IMR-90 (cell line): ENCODE measurements around the gene C1QTNF5. TPM values are rescaled to one million over a fixed set of nuclear protein-coding genes. Genes with fewer than 3 reads are reported as not detected.

Experiments
- ATAC-seq: fragments of 200-7000 bp; cut with Tn5 transposase; 2 replicates; pipeline ENCODE4 v1.9.1; 2020; ENCODE audit warnings: low read depth, mild to moderate bottlenecking, moderate library complexity
- BruUV-seq: library from RNA; stranded (reverse); fragments of 400-500 nt; replicated peaks from 2 replicates; lab custom pipeline; 2021; lab: Mats Ljungman, UMichigan
- CTCF ChIA-PET: fragments of 300-600 bp; formaldehyde crosslinking; extraction: SDS; loops from one replicate; lab custom pipeline; 2021; ENCODE audit warnings: antibody characterized with exemption; lab: Yijun Ruan, JAX
- POLR2A ChIA-PET: fragments of 300-600 bp; sonication (Branson Sonifier 250); formaldehyde crosslinking; loops from one replicate; lab custom pipeline; 2022; ENCODE audit warnings: antibody characterized with exemption; ENCODE audit not compliant: unreplicated experiment; lab: Charles Lee
- DNase-seq: peaks from one replicate; pipeline ENCODE4 v3.0.0; 2013
- H2AFZ ChIP-seq: replicated peaks from 2 replicates; pipeline ENCODE3; 2013; ENCODE audit warnings: low read length, mild to moderate bottlenecking; ENCODE audit not compliant: poor library complexity
- H2AK5ac ChIP-seq: 2 replicates; pipeline ENCODE4 v1.6.1; 2013; ENCODE audit warnings: low read depth, low read length, inconsistent platforms
- H2AK9ac ChIP-seq: replicated peaks from 2 replicates; pipeline ENCODE3; 2013; ENCODE audit warnings: mild to moderate bottlenecking, low read depth, low read length, moderate library complexity; ENCODE audit not compliant: poor library complexity
- H2BK120ac ChIP-seq: 2 replicates; pipeline ENCODE4 v1.6.1; 2013; ENCODE audit warnings: low read depth, low read length, inconsistent platforms
- H2BK15ac ChIP-seq: 3 replicates; pipeline ENCODE4 v1.6.1; 2013; ENCODE audit warnings: low read depth, low read length, inconsistent platforms
- H2BK20ac ChIP-seq: 2 replicates; pipeline ENCODE4 v1.6.1; 2013; ENCODE audit warnings: low read depth, mild to moderate bottlenecking, inconsistent platforms, low read length, moderate library complexity
- H2BK5ac ChIP-seq: 2 replicates; pipeline ENCODE4 v1.6.1; 2013; ENCODE audit warnings: mild to moderate bottlenecking, low read depth, low read length, inconsistent platforms; ENCODE audit not compliant: poor library complexity, severe bottlenecking
- H3K14ac ChIP-seq: replicated peaks from 2 replicates; pipeline ENCODE4 v1.6.1; 2013; ENCODE audit warnings: low read depth, low read length, inconsistent platforms
- H3K18ac ChIP-seq: 2 replicates; pipeline ENCODE4 v1.6.1; 2013; ENCODE audit warnings: low read depth, low read length, control low read depth
- H3K23ac ChIP-seq: 2 replicates; pipeline ENCODE4 v1.6.1; 2013; ENCODE audit warnings: low read depth, low read length, inconsistent platforms
- H3K27ac ChIP-seq: 2 replicates; pipeline ENCODE4 v1.5.1; 2013; ENCODE audit warnings: mild to moderate bottlenecking, control low read depth, low read length; ENCODE audit not compliant: insufficient read depth
- H3K27me3 ChIP-seq: 2 replicates; pipeline ENCODE4 v1.6.1; 2013; ENCODE audit warnings: low read length; ENCODE audit not compliant: control insufficient read depth, insufficient read depth
- H3K36me3 ChIP-seq: 2 replicates; pipeline ENCODE4 v1.6.1; 2013; ENCODE audit warnings: low read length, mixed read lengths; ENCODE audit not compliant: control insufficient read depth, insufficient read depth
- H3K4ac ChIP-seq: 2 replicates; pipeline ENCODE4 v1.6.1; 2013; ENCODE audit warnings: low read depth, low read length, inconsistent platforms
- H3K4me1 ChIP-seq: 2 replicates; pipeline ENCODE4 v1.6.1; 2013; ENCODE audit warnings: low read length, mixed read lengths; ENCODE audit not compliant: control insufficient read depth, insufficient read depth
- H3K4me2 ChIP-seq: 2 replicates; pipeline ENCODE4 v1.6.1; 2013; ENCODE audit warnings: low read depth, mild to moderate bottlenecking, control low read depth, low read length, moderate library complexity
- H3K4me3 ChIP-seq: 2 replicates; pipeline ENCODE4 v1.5.1; 2013; ENCODE audit warnings: low read depth, mild to moderate bottlenecking, control low read depth, low read length, moderate library complexity; ENCODE audit not compliant: insufficient read depth
- H3K56ac ChIP-seq: 2 replicates; pipeline ENCODE4 v1.6.1; 2013; ENCODE audit warnings: low read length, inconsistent platforms; ENCODE audit not compliant: insufficient read depth; ENCODE audit errors: extremely low read depth
- H3K79me1 ChIP-seq, 2 experiments: 2 replicates each; pipeline ENCODE4 v1.6.1; 2013; ENCODE audit warnings: low read length in 2 of 2, inconsistent platforms in 1 of 2, low read depth in 1 of 2
- H3K9ac ChIP-seq: 2 replicates; pipeline ENCODE4 v1.6.1; 2013; ENCODE audit warnings: low read depth, low read length, control low read depth
- H3K9me1 ChIP-seq: 2 replicates; pipeline ENCODE4 v1.6.1; 2013; ENCODE audit warnings: low read length, inconsistent platforms; ENCODE audit not compliant: insufficient read depth
- H3K9me3 ChIP-seq: 2 replicates; pipeline ENCODE4 v1.6.1; 2013; ENCODE audit warnings: low read length; ENCODE audit not compliant: control insufficient read depth, insufficient read depth
- H4K20me1 ChIP-seq: 2 replicates; pipeline ENCODE4 v1.6.1; 2013; ENCODE audit warnings: low read length, inconsistent platforms; ENCODE audit not compliant: insufficient read depth
- H4K5ac ChIP-seq: 2 replicates; pipeline ENCODE4 v1.6.1; 2013; ENCODE audit warnings: mild to moderate bottlenecking, low read depth, low read length, control low read depth
- H4K8ac ChIP-seq, 2 experiments: 2 replicates each; pipeline ENCODE4 v1.6.1; 2013; ENCODE audit warnings: low read depth in 2 of 2, low read length in 2 of 2, control low read depth in 1 of 2, inconsistent platforms in 1 of 2
- H4K91ac ChIP-seq: 2 replicates; pipeline ENCODE4 v1.6.1; 2013; ENCODE audit warnings: low read depth, low read length, inconsistent platforms; ENCODE audit not compliant: insufficient read depth
- BHLHE40 ChIP-seq: fragments of 150-350 bp; IDR thresholded peaks from 2 replicates; pipeline ENCODE4 v1.6.1; 2016; ENCODE audit warnings: mild to moderate bottlenecking, low read depth, low read length
- CEBPB ChIP-seq: IDR thresholded peaks from 2 replicates; pipeline ENCODE4 v1.6.1; 2012; ENCODE audit warnings: low read depth, low read length, improper control_type of control experiment
- CTCF ChIP-seq: conservative IDR thresholded peaks from 2 replicates; pipeline ENCODE4 v1.5.1; 2012; ENCODE audit warnings: mild to moderate bottlenecking, low read depth, low read length, improper control_type of control experiment
- ELK1 ChIP-seq: fragments of 150-350 bp; IDR thresholded peaks from 2 replicates; pipeline ENCODE4 v1.6.1; 2016; ENCODE audit warnings: low read depth, mild to moderate bottlenecking, low read length, moderate library complexity, borderline replicate concordance
- FOS ChIP-seq: fragments of 150-350 bp; IDR thresholded peaks from 2 replicates; pipeline ENCODE4 v1.6.1; 2016; ENCODE audit warnings: low read depth, low read length
- MAFK ChIP-seq: IDR thresholded peaks from 2 replicates; pipeline ENCODE4 v1.6.1; 2012; ENCODE audit warnings: low read depth, low read length, improper control_type of control experiment
- MAZ ChIP-seq: IDR thresholded peaks from 2 replicates; pipeline ENCODE4 v1.6.1; 2012; ENCODE audit warnings: low read depth, mild to moderate bottlenecking, low read length, improper control_type of control experiment, moderate library complexity, borderline replicate concordance
- MXI1 ChIP-seq: IDR thresholded peaks from 2 replicates; pipeline ENCODE4 v1.6.1; 2012; ENCODE audit warnings: low read depth, mild to moderate bottlenecking, low read length, moderate library complexity, borderline replicate concordance
- NFE2L2 ChIP-seq: fragments of 150-350 bp; IDR thresholded peaks from 2 replicates; pipeline ENCODE4 v1.6.1; 2016; ENCODE audit warnings: low read depth, mild to moderate bottlenecking, low read length
- POLR2A ChIP-seq: IDR thresholded peaks from 2 replicates; pipeline ENCODE4 v1.6.1; 2012; ENCODE audit warnings: mild to moderate bottlenecking, low read depth, low read length
- RAD21 ChIP-seq: IDR thresholded peaks from 2 replicates; pipeline ENCODE4 v1.6.1; 2012; ENCODE audit warnings: low read length, improper control_type of control experiment
- RFX5 ChIP-seq: IDR thresholded peaks from 2 replicates; pipeline ENCODE4 v1.8.0; 2012; ENCODE audit warnings: low read depth, mild to moderate bottlenecking, low read length, moderate library complexity
- WGBS, 2 experiments: methylation state at CpG; one replicate each; pipeline versions ENCODE4 v1.1.5 to v1.1.7; 2013; ENCODE audit warnings: missing lambda C conversion rate in 2 of 2; ENCODE audit not compliant: insufficient read length in 1 of 2; ENCODE audit errors: extremely low coverage in 2 of 2; 5-methylcytosine and 5-hydroxymethylcytosine counted together
- dilution Hi-C: fragments of 300-500 bp; cut with HindIII; formaldehyde crosslinking; loops from one replicate; pipeline ENCODE4 v1.14.3; 2018; ENCODE audit warnings: low sequenced_read_pairs; ENCODE audit not compliant: unreplicated experiment
- in situ Hi-C: fragments of 300-500 bp; cut with MboI; formaldehyde crosslinking; loops from 3 replicates; pipeline ENCODE4 v1.14.3; 2019; ENCODE audit warnings: low sequenced_read_pairs, inconsistent platforms, mixed read lengths
- intact Hi-C: fragments of 100-400 bp; cut with micrococcal nuclease; formaldehyde crosslinking; loops from 2 replicates; pipeline ENCODE4 v1.10.0; 2022
- polyA plus RNA-seq, 3 experiments: library from polyadenylated mRNA; depleted of rRNA; stranded (reverse); fragments of >200 nt; gene quantifications; 2 replicates each; pipeline ENCODE4 v1.2.3, GENCODE V29; 2012; ENCODE audit warnings: low replicate concordance in 1 of 3
- total RNA-seq: library from RNA; depleted of rRNA; stranded (reverse); fragments of >200 nt; gene quantifications from 2 replicates; pipeline ENCODE4 v1.2.3, GENCODE V29; 2012

The C1QTNF5 gene
- total and polyA plus RNA-seq, 2 of the 4 experiments (the other 2 are of a cell fraction), result 2.0 to 5.4 TPM

- H3K56ac ChIP-seq, result no peak overlapping the region
- H2BK5ac ChIP-seq, result no peak overlapping the region
- no peak overlapping the region for H2BK15ac ChIP-seq
- POLR2A ChIA-PET, result no interaction called here
- H2BK20ac ChIP-seq, result no peak overlapping the region; the same call in 1 of the 2 replicates
- no peak for TF ChIP-seq RFX5
- no peak for TF ChIP-seq RAD21
- TF ChIP-seq NFE2L2, result no peak
- TF ChIP-seq MXI1, result no peak
- no peak for TF ChIP-seq MAFK
- no peak for TF ChIP-seq CTCF
- TF ChIP-seq POLR2A, result no peak
- TF ChIP-seq MAZ, result no peak
- TF ChIP-seq ELK1, result no peak
- TF ChIP-seq CEBPB, result no peak
- TF ChIP-seq FOS, result no peak
- TF ChIP-seq BHLHE40, result no peak
- BruUV-seq, result no TSS peak
- CTCF ChIA-PET, result no interaction called here
- H3K4me3 ChIP-seq, result no peak overlapping the region
- DNase-seq (no peak), ATAC-seq (no peak)
- no peak overlapping the region for H4K5ac ChIP-seq
- H3K18ac ChIP-seq, result no peak overlapping the region
- peak overlapping the region; percentile 27; the same call in 1 of the 2 replicates for H2BK120ac ChIP-seq
- no peaks in the 10 kb centered on the region; the same call in 1 of the 2 replicates for H3K9me1 ChIP-seq
- H3K14ac ChIP-seq, result no peak overlapping the region
- 46% methylated on average over 4 of the region's 10 CpGs; no CpG with 5 or more reads in 1 of the 2 experiments for WGBS, 2 experiments
- peaks cover 26% of the 10 kb centered on the region for H3K4me1 ChIP-seq
- H3K23ac ChIP-seq, result no peak overlapping the region
- no peak overlapping the region; the same call in none of the 2 replicates for H2AK5ac ChIP-seq
- in situ Hi-C loops (no loop called here), intact Hi-C loops (no loop called here), dilution Hi-C loops (no loop called here)
- peak overlapping the region; percentile 52 for H2AK9ac ChIP-seq
- H3K79me1 ChIP-seq, result no peaks in the 10 kb centered on the region
- peak overlapping the region; percentile 15; the same call in 1 of the 2 replicates for H3K4me2 ChIP-seq
- H4K91ac ChIP-seq, result no peak overlapping the region
- no peak overlapping the region for H3K27ac ChIP-seq
- no peaks in the 10 kb centered on the region for H4K20me1 ChIP-seq
- H3K4ac ChIP-seq, result no peak overlapping the region
- no peak overlapping the region for H3K9ac ChIP-seq
- no peaks in the 10 kb centered on the region for H3K36me3 ChIP-seq
- no peaks in the 10 kb centered on the region for H3K9me3 ChIP-seq
- peaks cover 9% of the 10 kb centered on the region for H3K27me3 ChIP-seq
- peak overlapping the region; percentile 61 for H2AFZ ChIP-seq
- no peak overlapping the region for H4K8ac ChIP-seq
Observed at GRCh38 chr11:119378851-119379465, 38.3 kb upstream of the C1QTNF5 start.
